Progenitor cell of endocrine pancreas (in vitro differentiated cells): ENCODE results near the gene ITGA1. TPM values are rescaled to one million over a fixed set of nuclear protein-coding genes. Genes with fewer than 3 reads are reported as not detected.

Source experiments
- DNase-seq: peaks from one replicate; pipeline ENCODE4 v3.0.0; 2021; ENCODE audit warnings: low spot score; ENCODE audit not compliant: unreplicated experiment
- H3K27ac Mint-ChIP-seq: 2 replicates; pipeline ENCODE4 v1.8.0; 2021; ENCODE audit warnings: mild to moderate bottlenecking, moderate library complexity, mixed read lengths
- H3K27me3 Mint-ChIP-seq: 2 replicates; pipeline ENCODE4 v1.8.0; 2021; ENCODE audit warnings: mixed read lengths
- H3K36me3 Mint-ChIP-seq: 2 replicates; pipeline ENCODE4 v1.8.0; 2022; ENCODE audit warnings: mixed read lengths; ENCODE audit not compliant: insufficient read depth
- H3K4me1 Mint-ChIP-seq: 2 replicates; pipeline ENCODE4 v1.8.0; 2021; ENCODE audit warnings: low read depth, mixed read lengths
- H3K4me3 Mint-ChIP-seq: 2 replicates; pipeline ENCODE4 v1.8.0; 2021; ENCODE audit warnings: low read depth, mild to moderate bottlenecking, moderate library complexity, mixed read lengths
- H3K9me3 Mint-ChIP-seq: 2 replicates; pipeline ENCODE4 v1.8.0; 2021; ENCODE audit warnings: low read depth, mixed read lengths
- CTCF ChIP-seq: fragments of 200-600 bp; sonication (generic); IDR thresholded peaks from one replicate; pipeline ENCODE4 v1.5.0; 2021; ENCODE audit warnings: antibody characterized with exemption, mild to moderate bottlenecking; ENCODE audit not compliant: unreplicated experiment
- long read RNA-seq: library from polyadenylated mRNA; unstranded; transcript quantifications from one replicate; pipeline ENCODE4 v2.0.0, GENCODE V29; 2020
- total RNA-seq: library from RNA; stranded (reverse); gene quantifications from 2 replicates; pipeline ENCODE4 v1.2.1, GENCODE V29; 2021

ITGA1 gene
- total RNA-seq, result 6.4 and 7.8 TPM in 2 replicates
- long read RNA-seq, full-length matches to known transcripts, result 2 of 11 reads
- long read RNA-seq, partial matches to known transcripts, result 8 of 11 reads
- long read RNA-seq, other reads (novel, unspliced or antisense), result 1 of 11 reads

- no peaks in the 10 kb centered on the region for H3K36me3 Mint-ChIP-seq
- TF ChIP-seq CTCF, result peak; percentile 58
- peak within 1 kb of the TSS; percentile 26 for H3K27ac Mint-ChIP-seq
- peaks cover 4% of the 10 kb centered on the region for H3K27me3 Mint-ChIP-seq
- no peaks in the 10 kb centered on the region for H3K9me3 Mint-ChIP-seq
- peak; percentile 74 for DNase-seq
- H3K4me3 Mint-ChIP-seq, result peak within 1 kb of the TSS; percentile 85
- H3K4me1 Mint-ChIP-seq, result peaks cover 21% of the 10 kb centered on the region
Measured at GRCh38 chr5:52787600-52788504, at the start of gene ITGA1, which contains the start of gene PELO. ITGA1 (plus strand) TSS chr5:52787916; CDS start chr5:52788354, 438 bp downstream. PELO (plus strand) TSS chr5:52787916; CDS start chr5:52800395, 12,479 bp downstream.

- no peak for DNase-seq
- H3K9me3 Mint-ChIP-seq, result peaks cover 2% of the 10 kb centered on the region
- no peak for TF ChIP-seq CTCF
- no peaks in the 10 kb centered on the region for H3K4me1 Mint-ChIP-seq
- H3K27ac Mint-ChIP-seq, result no peak overlapping the region
- no peaks in the 10 kb centered on the region for H3K36me3 Mint-ChIP-seq
- H3K27me3 Mint-ChIP-seq, result no peaks in the 10 kb centered on the region
- H3K4me3 Mint-ChIP-seq, result no peak overlapping the region
Measured at GRCh38 chr5:52738095-52738506, 49.6 kb upstream of the ITGA1 start.

- no peak overlapping the region for H3K4me3 Mint-ChIP-seq
- no peak for TF ChIP-seq CTCF
- no peaks in the 10 kb centered on the region for H3K36me3 Mint-ChIP-seq
- no peaks in the 10 kb centered on the region for H3K27me3 Mint-ChIP-seq
- H3K27ac Mint-ChIP-seq, result no peak overlapping the region
- no peak for DNase-seq
- H3K9me3 Mint-ChIP-seq, result peaks cover 2% of the 10 kb centered on the region
- no peaks in the 10 kb centered on the region for H3K4me1 Mint-ChIP-seq
Measured at GRCh38 chr5:52740007-52740406, 47.7 kb upstream of the ITGA1 start.

- no peak overlapping the region for H3K27ac Mint-ChIP-seq
- no peak overlapping the region for H3K4me3 Mint-ChIP-seq
- no peaks in the 10 kb centered on the region for H3K36me3 Mint-ChIP-seq
- no peaks in the 10 kb centered on the region for H3K9me3 Mint-ChIP-seq
- H3K27me3 Mint-ChIP-seq, result no peaks in the 10 kb centered on the region
- TF ChIP-seq CTCF, result no peak
- no peaks in the 10 kb centered on the region for H3K4me1 Mint-ChIP-seq
- DNase-seq, result no peak
Measured at GRCh38 chr5:52743012-52743411, 44.7 kb upstream of the ITGA1 start.

- no peaks in the 10 kb centered on the region for H3K27me3 Mint-ChIP-seq
- H3K36me3 Mint-ChIP-seq, result no peaks in the 10 kb centered on the region
- TF ChIP-seq CTCF, result no peak
- H3K4me3 Mint-ChIP-seq, result no peak overlapping the region
- no peaks in the 10 kb centered on the region for H3K9me3 Mint-ChIP-seq
- H3K27ac Mint-ChIP-seq, result no peak overlapping the region
- DNase-seq, result no peak
- H3K4me1 Mint-ChIP-seq, result no peaks in the 10 kb centered on the region
Measured at GRCh38 chr5:52743529-52743928, 44.2 kb upstream of the ITGA1 start.
